LNCAP (cell line): ENCODE results near the gene EIPR1.

ENCODE experiments used
- TF ChIP-seq, protein P1 (sequence below): fragments of 450-650 bp; IDR thresholded peaks from 2 replicates; pipeline ENCODE4 v1.5.1; 2017; ENCODE audit warnings: mild to moderate bottlenecking

The EIPR1 gene

DNA sequence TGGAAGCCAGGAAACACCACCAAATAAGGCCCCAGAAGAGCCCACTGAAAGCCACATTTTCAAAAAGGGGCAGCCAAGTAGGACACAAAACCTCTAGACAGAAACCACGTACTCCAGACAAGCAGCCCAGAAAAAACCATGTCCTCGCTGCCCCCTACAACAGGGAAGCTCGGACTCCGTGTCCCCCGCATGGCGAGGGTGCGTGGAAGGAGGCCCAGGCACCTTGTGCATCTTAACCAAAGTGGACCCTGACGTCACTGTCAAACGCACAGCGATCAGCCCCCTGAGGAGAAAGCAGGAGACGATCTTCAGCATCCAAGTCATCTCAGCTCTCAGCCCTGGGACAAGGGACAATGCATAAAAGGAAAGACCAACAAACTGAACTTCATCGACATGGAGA, 168.4 kb downstream of the EIPR1 start:
- TF ChIP-seq, protein P1, sequence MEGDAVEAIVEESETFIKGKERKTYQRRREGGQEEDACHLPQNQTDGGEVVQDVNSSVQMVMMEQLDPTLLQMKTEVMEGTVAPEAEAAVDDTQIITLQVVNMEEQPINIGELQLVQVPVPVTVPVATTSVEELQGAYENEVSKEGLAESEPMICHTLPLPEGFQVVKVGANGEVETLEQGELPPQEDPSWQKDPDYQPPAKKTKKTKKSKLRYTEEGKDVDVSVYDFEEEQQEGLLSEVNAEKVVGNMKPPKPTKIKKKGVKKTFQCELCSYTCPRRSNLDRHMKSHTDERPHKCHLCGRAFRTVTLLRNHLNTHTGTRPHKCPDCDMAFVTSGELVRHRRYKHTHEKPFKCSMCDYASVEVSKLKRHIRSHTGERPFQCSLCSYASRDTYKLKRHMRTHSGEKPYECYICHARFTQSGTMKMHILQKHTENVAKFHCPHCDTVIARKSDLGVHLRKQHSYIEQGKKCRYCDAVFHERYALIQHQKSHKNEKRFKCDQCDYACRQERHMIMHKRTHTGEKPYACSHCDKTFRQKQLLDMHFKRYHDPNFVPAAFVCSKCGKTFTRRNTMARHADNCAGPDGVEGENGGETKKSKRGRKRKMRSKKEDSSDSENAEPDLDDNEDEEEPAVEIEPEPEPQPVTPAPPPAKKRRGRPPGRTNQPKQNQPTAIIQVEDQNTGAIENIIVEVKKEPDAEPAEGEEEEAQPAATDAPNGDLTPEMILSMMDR = no peak

DNA sequence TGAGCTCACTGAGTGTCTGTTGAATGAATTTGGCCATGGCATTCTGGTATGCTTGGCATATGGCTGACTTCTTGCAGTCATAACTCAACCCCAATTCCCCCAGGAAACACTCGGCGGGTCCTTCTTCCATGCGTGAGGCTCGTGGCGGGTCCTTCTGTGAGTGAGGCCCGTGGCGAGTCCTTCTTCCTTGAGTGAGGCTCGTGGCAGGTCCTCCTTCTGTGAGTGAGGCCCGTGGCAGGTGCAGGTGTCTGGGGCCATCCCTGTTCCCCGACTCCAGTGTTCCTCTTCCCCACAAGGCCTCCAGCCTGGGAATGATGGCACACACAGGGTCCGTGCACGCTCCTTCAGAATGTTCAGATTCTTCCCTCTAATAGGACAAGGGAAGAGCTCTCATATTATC, 169.0 kb downstream of the EIPR1 start:
- TF ChIP-seq, protein P1 = no peak

DNA sequence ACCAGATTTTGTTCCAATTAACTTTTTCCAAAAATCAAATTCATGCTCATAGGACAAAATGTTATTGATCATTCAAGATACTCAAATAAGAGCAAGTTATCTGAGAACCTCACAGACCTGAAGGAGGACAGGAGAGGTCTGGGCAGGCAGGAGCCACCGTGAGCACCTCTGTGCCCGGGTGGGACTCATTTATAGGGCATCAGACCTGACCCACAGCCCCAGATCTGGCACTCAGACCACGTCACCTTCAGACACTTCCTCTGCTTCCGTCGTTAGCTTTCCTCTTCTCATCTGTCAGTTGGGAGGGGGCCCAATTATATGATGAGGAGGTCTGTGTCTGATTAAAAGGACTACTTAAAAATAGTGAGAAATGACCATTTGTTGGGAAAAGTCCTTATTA, 169.4 kb downstream of the EIPR1 start:
- TF ChIP-seq, protein P1 = no peak

DNA sequence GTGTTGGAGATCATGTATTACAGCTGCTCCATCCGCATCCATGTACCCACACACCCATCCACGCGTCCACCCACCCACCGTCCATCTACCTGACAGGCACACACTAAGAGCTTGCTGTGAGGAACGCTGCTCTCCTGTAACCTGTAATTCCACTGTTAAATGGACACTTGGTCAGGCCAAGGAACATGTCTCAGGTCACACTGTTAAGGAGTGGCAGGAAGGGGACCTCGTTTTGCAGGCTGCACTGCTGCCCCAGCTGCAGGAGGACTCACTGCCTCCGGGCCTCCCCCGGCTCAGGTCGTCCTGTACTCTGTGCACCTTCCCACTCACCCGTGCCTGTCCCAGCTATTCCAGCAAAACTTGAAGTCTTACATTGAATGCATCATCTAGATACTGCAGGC, 170.5 kb downstream of the EIPR1 start:
- TF ChIP-seq, protein P1 = no peak

DNA sequence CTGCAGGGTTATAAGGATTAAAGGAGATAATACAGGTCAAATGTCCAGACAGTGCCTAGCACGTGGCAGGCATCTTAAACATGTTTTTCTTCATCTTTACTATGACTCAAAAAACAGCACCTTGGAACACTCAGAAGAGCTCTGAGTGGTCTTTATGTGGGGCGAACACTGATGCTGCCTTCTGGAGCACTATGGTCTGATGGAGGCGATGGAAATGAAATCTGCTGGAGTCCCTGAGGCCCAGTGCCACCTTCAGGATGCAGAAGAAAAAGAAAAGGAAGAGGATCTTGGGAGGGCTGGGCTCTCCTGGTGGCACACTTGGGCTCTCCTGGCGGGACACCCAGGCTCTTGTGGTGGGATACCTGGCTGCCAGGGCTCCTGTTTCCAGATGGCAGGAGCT, 171.8 kb downstream of the EIPR1 start:
- TF ChIP-seq, protein P1 = no peak

DNA sequence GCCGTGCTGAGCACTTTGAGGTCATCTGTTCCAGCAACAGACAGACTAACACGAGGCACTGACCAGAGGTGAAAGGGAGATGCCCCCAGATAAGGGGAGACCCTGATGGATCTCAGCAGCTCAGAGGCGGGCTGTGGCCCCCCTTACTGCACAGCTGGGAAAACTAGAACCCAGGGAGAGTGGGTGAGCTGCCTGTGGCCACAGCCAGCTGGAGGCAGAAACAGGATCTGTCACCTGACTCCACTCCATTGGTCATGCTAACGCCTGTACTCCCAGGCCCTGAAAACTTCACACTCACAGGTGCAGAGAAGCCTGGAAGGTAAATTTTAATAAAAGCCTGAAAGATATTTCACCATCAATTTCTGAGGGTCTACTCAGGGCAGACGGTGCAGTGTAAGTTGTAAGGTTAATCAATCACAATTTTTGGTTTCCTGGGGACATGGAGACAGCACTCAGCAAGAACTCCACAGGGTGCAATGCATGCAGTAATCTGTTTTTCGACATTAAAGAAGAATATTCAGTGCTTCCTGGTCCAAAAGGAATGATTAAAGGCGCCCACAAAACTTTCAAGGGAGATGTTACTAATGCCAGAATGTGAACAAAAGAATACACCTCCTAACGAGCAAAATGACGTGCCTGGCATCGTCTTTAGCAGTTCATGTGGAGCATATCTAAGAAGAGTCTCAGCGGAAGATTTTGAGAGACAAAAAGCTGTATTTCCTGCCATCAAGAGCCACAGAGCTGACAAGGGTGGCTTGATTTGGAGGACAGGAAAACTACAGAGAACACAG, 173.4 kb downstream of the EIPR1 start:
- TF ChIP-seq, protein P1 = no peak

DNA sequence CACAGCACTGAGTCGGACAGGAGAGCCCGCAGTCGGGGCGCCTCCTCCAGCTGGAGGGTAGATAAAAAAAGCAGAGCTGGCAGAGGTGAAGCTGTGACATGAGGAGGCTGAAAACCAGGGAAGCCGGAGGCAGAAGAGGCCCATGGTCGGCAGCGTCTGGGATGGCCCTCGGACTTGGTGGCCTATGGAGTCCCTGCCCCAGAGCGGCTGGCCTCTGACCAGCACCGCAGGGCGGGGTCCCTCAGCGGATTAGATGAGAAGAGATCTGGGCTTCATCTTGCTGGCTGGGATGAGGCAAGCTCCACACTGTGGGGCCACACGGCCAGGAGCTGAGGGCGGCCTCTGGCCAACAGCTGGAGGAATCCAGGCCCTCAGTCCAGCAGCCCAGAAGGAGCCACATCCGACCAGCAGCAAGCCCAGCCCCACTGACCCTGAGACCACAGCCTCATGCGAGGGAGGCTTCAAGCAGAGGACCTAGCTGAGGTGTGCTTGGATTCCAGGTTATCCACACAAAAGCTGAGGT, 174.1 kb downstream of the EIPR1 start:
- TF ChIP-seq, protein P1 = no peak
